Psoas muscle (tissue), 8 donors: Measurements from ENCODE around the gene FUT9. TPM values are rescaled to one million over a fixed set of nuclear protein-coding genes. Genes with fewer than 3 reads are reported as not detected.

ENCODE experiments used
- ATAC-seq, 4 donors: fragments of 200-7000 bp; cut with Tn5 transposase; one replicate each; pipeline ENCODE4 v1.9.1; 2020; ENCODE audit warnings: moderate library complexity in 3 of 4, mild to moderate bottlenecking in 2 of 4
- DNase-seq, 2 donors: peaks; one replicate each; pipeline ENCODE4 v3.0.0-alpha.2; 2020
- H3K27ac ChIP-seq: fragments of 200-600 bp; one replicate; pipeline ENCODE4 v1.8.0; 2022
- H3K27me3 ChIP-seq, 3 donors: fragments of 200-600 bp in 1 of 3; one replicate each; pipeline versions ENCODE4 v1.6.1 to v1.8.0; 2013 to 2022; ENCODE audit warnings: low read length in 2 of 3, mild to moderate bottlenecking in 2 of 3, moderate library complexity in 1 of 3; ENCODE audit not compliant: insufficient read depth in 3 of 3
- H3K36me3 ChIP-seq, 2 donors: fragments of 200-600 bp in 1 of 2; one replicate each; pipeline versions ENCODE4 v1.6.1 to v1.8.0; 2013 to 2022; ENCODE audit warnings: low read depth in 1 of 2, mild to moderate bottlenecking in 1 of 2, moderate library complexity in 1 of 2; ENCODE audit not compliant: insufficient read depth in 1 of 2
- H3K4me1 ChIP-seq: fragments of 200-600 bp; one replicate; pipeline ENCODE4 v1.8.0; 2022
- H3K4me3 ChIP-seq: fragments of 200-600 bp; one replicate; pipeline ENCODE4 v1.8.0; 2022; ENCODE audit warnings: mild to moderate bottlenecking
- H3K9me3 ChIP-seq: fragments of 200-600 bp; one replicate; pipeline ENCODE4 v1.8.0; 2022
- CTCF ChIP-seq: fragments of 200-600 bp; IDR thresholded peaks from one replicate; pipeline ENCODE4 v1.8.0; 2022; ENCODE audit warnings: antibody characterized with exemption
- WGBS, 3 donors: extraction: QIAGEN DNeasy Blood & Tissue Kit; methylation state at CpG; one replicate each; pipeline versions ENCODE4 v1.1.6 to v1.1.7; 2013; 5-methylcytosine and 5-hydroxymethylcytosine counted together
- intact Hi-C, 2 donors: fragments of 100-400 bp; cut with DNase I; formaldehyde crosslinking; loops; one replicate each; pipeline versions ENCODE4 v1.11.0 to v1.14.2; 2022
- polyA plus RNA-seq, 3 donors: library from polyadenylated mRNA; stranded (reverse); fragments of 200-250 nt; gene quantifications; one replicate each; pipeline ENCODE4 v1.2.3, GENCODE V29; 2013
- total RNA-seq, 4 donors: library from RNA; stranded (reverse); fragmentation: NEBNext Ultra II Directional in 2 of 4; extraction: Animal tissue kit (Norgen Biotek cat#: 25700) in 2 of 4; gene quantifications; one replicate each; pipeline versions ENCODE4 v1.2.1 to v1.2.4, GENCODE V29; 2021 to 2023
- donor health status: healthy with polysubstance abuse.
- donor health status: DM: no; HTN: no; CAD: no; lungs with moderate emphysema.
- donor health status: Bipolar disorder and iron deficiency.
- donor health status: healthy.
- donor health status: DM: yes; HTN: yes; CAD: no.
- donor health status: DM: no; HTN: no; CAD: no.
- donor health status: DM: no; HTN: no; CAD: no.
- donor health status: DM: yes; HTN: yes; CAD: no.

Gene FUT9
- total and polyA plus RNA-seq, 7 donors, result 0.01 TPM; not detected in 5

DNA sequence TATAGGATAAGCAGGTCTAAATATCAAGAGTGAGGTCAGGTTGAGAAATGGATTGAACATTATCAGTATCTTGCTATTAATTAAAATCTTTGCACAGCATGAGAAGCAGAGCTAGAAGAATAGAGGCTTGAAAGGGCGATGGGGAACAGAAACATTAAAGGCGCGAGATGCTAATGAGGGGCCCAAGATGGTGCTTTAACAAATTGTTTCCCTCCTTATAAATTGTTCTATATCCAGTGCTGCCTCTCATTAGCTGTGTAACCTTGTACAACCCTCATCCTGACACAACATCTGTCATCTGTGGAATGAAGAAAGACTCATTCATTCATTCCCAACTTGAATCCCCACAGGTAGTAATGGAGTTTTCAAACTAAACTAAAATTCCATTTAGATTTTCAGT, 57.8 kb downstream of the FUT9 start:
- Histone ChIP-seq H3K36me3 (no peaks in the 10 kb centered on the region), H3K27me3 (no peaks in the 10 kb centered on the region), H3K4me1 (no peaks in the 10 kb centered on the region), H3K4me3 (no peak overlapping the region), H3K9me3 (no peaks in the 10 kb centered on the region), H3K27ac (no peak overlapping the region)
- WGBS, 3 donors, result 95 to 97% (median 96%) methylated on average over 3 of the region's 3 CpGs
- ATAC-seq, result no peak
- intact Hi-C loops, result no loop called here
- no peak for TF ChIP-seq CTCF
- DNase-seq, result no peak

DNA sequence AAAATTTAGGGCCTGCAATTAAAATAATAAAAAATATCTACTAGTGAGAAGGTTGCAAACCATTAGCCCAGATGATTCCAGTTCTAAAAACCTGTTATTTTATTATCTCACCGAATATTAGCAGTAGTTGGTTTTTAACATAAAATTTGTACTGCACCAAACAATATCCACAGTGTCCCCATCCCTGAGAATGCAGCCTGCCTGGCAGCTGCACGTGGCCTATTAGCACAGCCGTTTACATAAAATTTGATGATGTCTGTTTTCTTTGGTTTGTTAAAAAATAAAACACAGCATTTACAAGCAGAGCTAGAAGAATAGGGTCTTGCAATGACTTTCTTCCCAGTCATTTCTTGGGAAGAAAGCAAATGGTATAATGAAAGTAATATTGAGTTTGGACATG, 58.2 kb downstream of the FUT9 start:
- TF ChIP-seq CTCF, result no peak
- Histone ChIP-seq H3K27me3 (no peaks in the 10 kb centered on the region), H3K27ac (no peak overlapping the region), H3K9me3 (no peaks in the 10 kb centered on the region), H3K4me3 (no peak overlapping the region), H3K4me1 (no peaks in the 10 kb centered on the region), H3K36me3 (no peaks in the 10 kb centered on the region)
- intact Hi-C loops, result no loop called here
- ATAC-seq (no peak), DNase-seq (no peak)
- WGBS, 3 donors, result 54 to 69% (median 67%) methylated on average over 3 of the region's 3 CpGs

GRCh38 chr6:96075826-96076225, 60.1 kb downstream of the FUT9 start:
- Histone ChIP-seq H3K9me3 (no peaks in the 10 kb centered on the region), H3K4me1 (no peaks in the 10 kb centered on the region), H3K27ac (no peak overlapping the region), H3K27me3 (no peaks in the 10 kb centered on the region), H3K36me3 (no peaks in the 10 kb centered on the region), H3K4me3 (no peak overlapping the region)
- no peak for ATAC-seq
- intact Hi-C loops, result no loop called here
- 69 to 82% (median 78%) methylated on average over 1 of the region's 1 CpG for WGBS, 3 donors
- no peak for TF ChIP-seq CTCF
- no peak for DNase-seq

DNA sequence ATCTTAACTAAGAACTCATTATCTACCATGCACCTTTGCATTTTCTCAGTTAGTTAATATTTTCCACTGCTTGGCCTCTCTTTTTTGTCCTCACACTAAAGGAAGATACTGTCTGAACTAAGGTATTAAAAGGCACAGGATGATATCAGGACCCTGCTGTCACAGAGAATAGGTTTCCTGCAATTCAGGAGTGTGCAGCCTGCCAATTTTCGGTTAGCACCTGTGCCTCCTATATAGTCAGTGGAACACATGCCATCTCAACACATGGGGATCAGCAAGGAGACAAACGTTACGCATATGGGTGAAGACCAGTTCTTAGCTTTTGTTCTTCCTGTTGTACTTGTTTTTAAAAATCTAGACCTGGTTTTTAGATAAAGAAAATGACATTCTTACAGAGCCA, 71.0 kb downstream of the FUT9 start:
- ATAC-seq, result no peak
- DNase-seq, result no peak
- no peaks in the 10 kb centered on the region for H3K27me3 ChIP-seq
- no peak overlapping the region for H3K4me3 ChIP-seq
- H3K9me3 ChIP-seq, result no peaks in the 10 kb centered on the region
- WGBS, 3 donors, result 71 to 81% (median 75%) methylated on average over 3 of the region's 3 CpGs
- H3K36me3 ChIP-seq, result no peaks in the 10 kb centered on the region
- TF ChIP-seq CTCF, result no peak
- H3K27ac ChIP-seq, result no peak overlapping the region
- intact Hi-C loops, result no loop called here
- H3K4me1 ChIP-seq, result no peaks in the 10 kb centered on the region

DNA sequence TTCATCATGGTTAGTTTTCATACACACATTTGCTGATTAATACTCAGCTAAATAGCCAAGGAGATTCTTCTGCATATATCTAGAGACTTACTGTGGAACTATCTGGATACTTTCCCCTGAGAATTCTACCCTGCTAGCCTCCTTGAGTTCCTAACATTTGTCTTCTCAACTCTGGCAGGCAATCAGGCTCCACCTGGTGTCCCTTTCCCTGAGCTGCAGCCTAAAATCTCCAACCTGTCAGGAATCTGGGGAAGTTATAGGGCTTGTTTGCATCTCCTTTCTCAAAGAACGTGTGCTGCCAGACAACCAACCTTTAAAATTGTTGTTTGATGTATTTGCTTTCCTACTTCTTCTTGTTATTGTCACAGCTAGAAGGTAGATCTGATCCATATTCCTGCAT, 73.4 kb downstream of the FUT9 start:
- TF ChIP-seq CTCF, result no peak
- 17 to 43% (median 21%) methylated on average over 1 of the region's 1 CpG for WGBS, 3 donors
- Histone ChIP-seq H3K36me3 (no peaks in the 10 kb centered on the region), H3K4me1 (no peaks in the 10 kb centered on the region), H3K27ac (no peak overlapping the region), H3K9me3 (no peaks in the 10 kb centered on the region), H3K27me3 (no peaks in the 10 kb centered on the region), H3K4me3 (no peak overlapping the region)
- ATAC-seq, result no peak
- intact Hi-C loops, result no loop called here
- DNase-seq, result no peak
